SK-N-SH (cell line): ENCODE measurements around the gene ADCY7.

ENCODE experiments used
- CTCF ChIP-seq: fragments of 200-600 bp; sonication (generic); IDR thresholded peaks from 2 replicates; pipeline ENCODE4 v1.6.1; 2017; ENCODE audit warnings: antibody characterized with exemption, mild to moderate bottlenecking, moderate library complexity
- ELF1 ChIP-seq: IDR thresholded peaks from 2 replicates; pipeline ENCODE4 v1.4.0; 2012
- EZH2phosphoT487 ChIP-seq: fragments of 200-600 bp; sonication (generic); IDR thresholded peaks from 2 replicates; pipeline ENCODE4 v1.6.1; 2017; ENCODE audit warnings: low read depth, mixed run types, mild to moderate bottlenecking, antibody characterized with exemption, moderate library complexity, borderline replicate concordance
- FOXM1 ChIP-seq: IDR thresholded peaks from 2 replicates; pipeline ENCODE4 v1.4.0; 2012; ENCODE audit warnings: low read depth, mild to moderate bottlenecking
- MEF2A ChIP-seq: IDR thresholded peaks from 2 replicates; pipeline ENCODE4 v1.4.0; 2012; ENCODE audit warnings: low read depth, borderline replicate concordance
- POLR2AphosphoS5 ChIP-seq: IDR thresholded peaks from 2 replicates; pipeline ENCODE4 v1.6.1; 2012; ENCODE audit warnings: low read depth, low read length
- RAD21 ChIP-seq: IDR thresholded peaks from 2 replicates; pipeline ENCODE4 v1.6.1; 2012; ENCODE audit warnings: mild to moderate bottlenecking, low read length
- TAF1 ChIP-seq: IDR thresholded peaks from 2 replicates; pipeline ENCODE4 v1.6.1; 2012; ENCODE audit warnings: low read depth, mild to moderate bottlenecking, low read length, moderate library complexity, borderline replicate concordance
- ZBTB33 ChIP-seq: IDR thresholded peaks from 2 replicates; pipeline ENCODE4 v1.4.0; 2012; ENCODE audit warnings: low read depth, borderline replicate concordance

GRCh38 chr16:50304467-50305440 is 38.4 kb downstream of the ADCY7 start:
- TF ChIP-seq CTCF: no peak
- no peak for TF ChIP-seq ELF1
- TF ChIP-seq MEF2A: no peak
- TF ChIP-seq RAD21: no peak
- no peak for TF ChIP-seq POLR2AphosphoS5
- TF ChIP-seq EZH2phosphoT487: no peak
- no peak for TF ChIP-seq FOXM1
- no peak for TF ChIP-seq ZBTB33
- TF ChIP-seq TAF1: no peak
